DLD1 (cell line): ENCODE results near the gene CSF1.

Experiments used
- in situ Hi-C: cut with HindIII; loops from 2 replicates; pipeline ENCODE4 v1.10.0; 2017; ENCODE audit warnings: low sequenced_read_pairs

The CSF1 gene

GRCh38 chr1:109975718-109976117 lies 65.1 kb downstream of the CSF1 start:
- in situ Hi-C loops, result no loop called here

- in situ Hi-C loops, result no loop called here
These were observed 66.1 kb downstream of the CSF1 start for GRCh38 chr1:109976762-109977161.

GRCh38 chr1:109977225-109977624 lies 66.6 kb downstream of the CSF1 start:
- in situ Hi-C loops, result no loop called here

GRCh38 chr1:109977657-109978378 lies 67.2 kb downstream of the CSF1 start:
- in situ Hi-C loops, result no loop called here

GRCh38 chr1:109978761-109979488 lies 68.3 kb downstream of the CSF1 start:
- in situ Hi-C loops, result no loop called here

- in situ Hi-C loops, result no loop called here
These were observed 68.9 kb downstream of the CSF1 start for GRCh38 chr1:109979489-109980091.
